NCI-H526 (cell line): ENCODE measurements around the gene PHF21A.

ENCODE experiments used
- DNase-seq, 2 experiments: peaks; one replicate each; lab custom pipeline; 2025; lab: John Stamatoyannopoulos, UW

PHF21A gene

DNA sequence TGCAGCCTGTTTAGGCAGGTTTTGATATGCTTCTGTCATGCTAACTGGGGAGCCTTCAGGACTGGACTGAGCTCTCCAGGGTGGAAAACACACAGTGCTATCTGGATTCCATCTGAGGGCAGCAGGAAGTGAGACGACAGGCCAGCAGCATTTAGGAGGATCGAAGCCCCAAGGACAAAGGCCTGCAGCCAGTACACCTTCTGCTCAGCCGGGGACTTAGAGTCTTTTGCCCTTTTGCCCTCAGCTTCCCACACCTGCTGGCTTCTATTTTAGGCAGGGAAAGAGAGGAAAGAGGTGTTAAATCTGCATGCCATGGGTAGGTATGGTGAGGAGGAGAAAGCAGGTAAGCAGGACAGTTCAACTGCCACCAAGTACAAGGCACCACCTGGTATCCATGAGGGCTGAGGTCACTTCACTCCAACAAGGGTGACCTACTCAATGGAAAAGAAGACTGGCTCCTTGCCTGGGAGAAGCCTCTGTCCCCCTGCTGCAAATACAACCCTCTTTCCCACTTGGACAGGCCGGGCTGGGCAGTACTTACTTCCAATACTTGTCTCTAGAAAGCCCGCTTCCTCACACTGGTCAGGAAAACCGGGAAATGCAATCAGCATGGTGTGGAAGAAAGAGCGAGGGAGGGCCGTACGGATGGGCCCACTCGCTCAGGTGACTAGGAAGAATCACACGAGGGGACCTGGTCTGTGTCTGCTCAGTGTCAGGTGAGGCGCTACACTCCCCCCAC is 186.5 kb downstream of the PHF21A start:
- no peak for DNase-seq

- DNase-seq: no peak
Observed at GRCh38 chr11:45933846-45934579, 187.2 kb downstream of the PHF21A start.

- DNase-seq: no peak
Observed at GRCh38 chr11:45933131-45933831, 188.0 kb downstream of the PHF21A start.

DNA sequence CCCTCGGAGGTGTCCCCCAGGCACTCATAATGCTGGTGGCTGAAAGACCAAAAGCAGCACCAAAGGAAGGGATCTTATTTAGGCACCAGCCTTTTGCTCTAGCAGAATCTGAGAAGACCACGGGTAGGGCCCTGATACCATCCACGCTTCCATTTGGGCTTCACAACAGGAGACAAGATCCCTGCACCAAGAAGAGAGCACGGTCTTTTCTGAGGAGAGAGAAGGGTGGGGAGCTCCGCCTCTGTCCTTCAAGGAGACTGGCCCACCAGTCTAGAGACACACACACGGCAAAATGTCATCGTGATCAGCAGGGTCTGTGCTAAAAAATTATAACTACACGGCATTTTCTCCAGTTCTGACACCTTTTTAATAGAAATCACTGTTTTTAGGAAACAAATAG is 189.0 kb downstream of the PHF21A start:
- no peak for DNase-seq

DNA sequence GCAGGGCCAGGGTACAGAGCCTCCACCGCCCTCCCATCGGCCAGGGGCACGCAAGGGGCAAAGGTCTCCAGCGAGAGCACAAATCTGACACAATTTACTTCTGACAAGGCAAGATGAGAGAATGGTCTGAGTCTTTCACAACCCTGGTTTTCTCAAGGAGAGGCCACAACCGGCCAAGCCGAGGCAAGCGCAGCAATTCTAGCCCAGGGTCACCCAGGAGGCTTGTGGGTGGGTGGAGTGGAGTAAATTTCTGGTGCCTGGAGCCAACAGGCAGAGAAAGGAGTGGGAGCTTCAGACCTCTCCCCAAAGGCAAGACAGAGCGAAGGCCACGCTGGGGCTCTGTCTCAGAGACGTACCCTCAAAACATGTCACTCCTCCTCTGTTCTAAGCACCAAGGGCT is 189.5 kb downstream of the PHF21A start:
- DNase-seq: no peak

GRCh38 chr11:45930951-45931570 is 190.2 kb downstream of the PHF21A start:
- DNase-seq: no peak

DNA sequence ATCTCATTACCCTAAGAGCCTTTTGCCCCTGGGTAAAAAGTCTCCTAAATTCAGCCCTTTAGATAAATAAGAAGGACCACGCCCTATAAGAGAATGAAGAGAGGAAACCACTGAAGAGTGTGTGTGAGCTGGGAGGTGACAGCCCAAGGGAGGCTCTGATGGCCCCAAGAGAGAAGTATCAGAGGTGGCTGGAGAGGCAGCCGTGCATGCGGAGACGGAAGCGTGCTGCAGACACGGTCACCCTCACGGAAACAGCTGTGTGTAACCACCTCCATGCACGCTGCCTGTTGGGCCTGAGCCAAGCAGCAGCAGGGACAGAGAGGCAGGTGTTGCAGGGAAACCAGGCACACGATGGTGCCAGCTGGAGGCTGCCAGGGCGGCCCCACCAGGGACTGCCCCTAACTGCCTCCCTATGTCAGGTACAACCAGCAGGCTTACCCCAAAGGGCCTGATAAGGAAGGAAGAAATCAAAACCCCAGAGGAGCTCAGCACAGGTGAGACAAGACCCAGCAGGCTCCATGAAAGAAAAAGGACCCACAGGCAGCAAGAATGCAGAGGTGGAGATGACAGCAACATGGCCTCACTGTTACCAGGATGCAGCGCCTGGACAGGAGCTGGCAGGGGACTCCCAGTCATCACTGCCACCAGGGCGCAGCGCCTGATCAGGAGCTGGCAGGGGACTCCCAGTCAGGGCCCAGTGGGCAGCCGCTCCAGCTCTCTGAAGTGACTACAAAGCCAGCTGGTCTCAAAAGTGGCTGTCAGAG is 191.0 kb downstream of the PHF21A start:
- peak in 1 of 2 experiments; percentile 63 for DNase-seq

DNA sequence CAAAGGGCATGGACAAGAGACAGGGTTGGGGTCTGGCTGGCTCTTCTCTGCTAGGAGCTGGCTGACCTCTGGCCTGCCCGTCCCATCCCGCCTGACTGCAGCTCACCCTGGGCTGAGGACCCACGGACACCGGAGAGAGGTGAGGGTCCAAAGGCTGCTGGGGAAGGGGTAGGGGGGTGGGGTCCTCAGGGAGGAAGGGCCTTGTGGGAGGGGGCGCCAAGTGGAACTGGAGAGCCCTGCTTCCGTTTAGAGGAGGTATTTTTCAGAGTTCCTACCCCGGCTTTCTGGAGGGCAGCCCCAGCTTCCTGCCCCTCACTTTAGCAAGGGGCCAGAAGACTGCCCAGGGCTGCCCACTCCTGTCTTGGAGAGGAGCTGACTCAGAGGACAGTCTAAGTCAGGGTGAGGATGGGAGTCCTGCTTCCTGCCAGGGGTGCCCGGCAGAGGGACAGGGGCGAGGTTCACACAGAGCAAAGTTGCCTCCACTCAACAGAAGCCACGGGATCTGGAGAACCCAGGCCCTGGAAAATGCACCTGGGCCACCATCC is 191.7 kb downstream of the PHF21A start:
- DNase-seq: no peak

DNA sequence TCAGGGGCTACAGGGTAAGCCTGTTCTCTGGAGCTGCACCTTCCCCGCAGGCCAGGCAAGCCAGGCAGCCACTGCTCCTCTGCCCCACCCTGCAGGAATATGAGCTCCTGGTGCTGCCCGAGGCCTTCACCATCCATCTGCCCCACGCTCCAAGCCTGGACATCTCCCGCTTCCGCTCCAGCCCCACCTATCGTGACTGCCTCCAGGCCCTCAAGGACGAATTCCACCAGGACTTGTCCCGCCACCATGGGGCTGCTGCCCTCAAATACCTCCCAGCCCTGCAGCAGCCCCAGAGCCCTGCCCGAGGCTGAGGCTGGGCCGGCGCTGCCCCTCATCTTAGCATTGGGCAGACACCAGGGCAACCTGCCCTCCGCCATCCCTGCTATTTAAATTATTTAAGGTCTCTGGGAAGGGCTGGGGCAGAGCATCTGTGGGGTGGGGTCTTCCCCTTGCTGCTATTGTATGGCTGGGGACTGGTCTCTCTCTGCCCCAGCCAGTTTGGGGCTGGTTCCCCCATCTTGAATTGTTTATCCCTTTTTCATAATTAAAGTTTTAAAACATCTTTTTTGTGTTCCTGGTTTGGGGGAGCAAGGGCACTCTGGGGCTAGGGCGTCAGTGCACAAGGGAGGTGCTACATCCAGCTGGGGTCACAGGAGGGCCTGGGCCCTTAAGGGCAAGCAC is 192.6 kb downstream of the PHF21A start:
- DNase-seq: no peak

- DNase-seq: no peak
Observed at GRCh38 chr11:45927684-45928413, 193.4 kb downstream of the PHF21A start.

GRCh38 chr11:45927332-45927683 is 193.9 kb downstream of the PHF21A start:
- DNase-seq: no peak

- no peak for DNase-seq
Observed at GRCh38 chr11:45926536-45927331, 194.5 kb downstream of the PHF21A start.

GRCh38 chr11:45926001-45926401 is 195.3 kb downstream of the PHF21A start:
- DNase-seq: no peak

- DNase-seq: no peak
Observed at GRCh38 chr11:45925550-45925949, 195.7 kb downstream of the PHF21A start.

- no peak for DNase-seq
Observed at GRCh38 chr11:45924927-45925326, 196.3 kb downstream of the PHF21A start.

- DNase-seq: no peak
Observed at GRCh38 chr11:45924036-45924915, 197.0 kb downstream of the PHF21A start.

GRCh38 chr11:45922425-45923082 is 198.7 kb downstream of the PHF21A start, which contains the start of gene LARGE2:
TSS of gene LARGE2 (plus strand) at chr11:45922656. CDS start at chr11:45922883, 227 bp downstream.
- DNase-seq: peak; percentile 59 to 90
